ELF-1 (cell line): ENCODE results near the gene CCL11.

Experiments
- DNase-seq: peaks from one replicate; pipeline ENCODE4 v3.0.0-alpha.2; 2016; ENCODE audit warnings: low read depth, low spot score

Gene CCL11

GRCh38 chr17:34285286-34285792, at the start of gene CCL11:
TSS of gene CCL11 (plus strand) at chr17:34285742. CDS start at chr17:34285809, 67 bp downstream.
- no peak for DNase-seq

- DNase-seq = no peak
These were observed 49.2 kb upstream of the CCL11 start for GRCh38 chr17:34236281-34236892.

GRCh38 chr17:34237458-34237857, 48.1 kb upstream of the CCL11 start:
- no peak for DNase-seq

- DNase-seq = no peak
These were observed 44.5 kb upstream of the CCL11 start for GRCh38 chr17:34241062-34241461.

- no peak for DNase-seq
These were observed 42.8 kb upstream of the CCL11 start for GRCh38 chr17:34242587-34243363.

GRCh38 chr17:34243364-34244320, 41.9 kb upstream of the CCL11 start:
- no peak for DNase-seq

- DNase-seq = no peak
These were observed 40.1 kb upstream of the CCL11 start for GRCh38 chr17:34245351-34245905.

- no peak for DNase-seq
These were observed 39.1 kb upstream of the CCL11 start for GRCh38 chr17:34246446-34246845.

GRCh38 chr17:34246881-34247280, 38.7 kb upstream of the CCL11 start:
- no peak for DNase-seq

- no peak for DNase-seq
These were observed 37.0 kb upstream of the CCL11 start for GRCh38 chr17:34248511-34249024.

GRCh38 chr17:34249061-34249460, 36.5 kb upstream of the CCL11 start:
- DNase-seq = no peak

- DNase-seq = no peak
These were observed 36.1 kb upstream of the CCL11 start for GRCh38 chr17:34249478-34249877.

- DNase-seq = no peak
These were observed 34.4 kb upstream of the CCL11 start for GRCh38 chr17:34251186-34251585.

GRCh38 chr17:34252095-34252443, 33.5 kb upstream of the CCL11 start:
- no peak for DNase-seq

GRCh38 chr17:34252444-34253138, 33.0 kb upstream of the CCL11 start:
- peak; percentile 32 for DNase-seq

- no peak for DNase-seq
These were observed 32.4 kb upstream of the CCL11 start for GRCh38 chr17:34253139-34253525.

- no peak for DNase-seq
These were observed 31.4 kb upstream of the CCL11 start for GRCh38 chr17:34254146-34254545.

- peak; percentile 91 for DNase-seq
These were observed 30.7 kb upstream of the CCL11 start, which contains the start of gene CCL2 for GRCh38 chr17:34254651-34255380. TSS of gene CCL2 (plus strand) at chr17:34255285. CDS start at chr17:34255350, 65 bp downstream.

- no peak for DNase-seq
These were observed 30.2 kb upstream of the CCL11 start for GRCh38 chr17:34255381-34255732.

- no peak for DNase-seq
These were observed 29.7 kb upstream of the CCL11 start for GRCh38 chr17:34255841-34256240.
